CD4-positive, alpha-beta T cell treated with Interleukin-17A for 1 hour (primary cell): Measurements from ENCODE around the gene CD34.
A peak's percentile ranks its signal among the peaks of the same experiment; 100 is the strongest.

Source experiments
- DNase-seq: peaks from one replicate; pipeline ENCODE4 v3.0.0-alpha.2; 2020

The CD34 gene

DNA sequence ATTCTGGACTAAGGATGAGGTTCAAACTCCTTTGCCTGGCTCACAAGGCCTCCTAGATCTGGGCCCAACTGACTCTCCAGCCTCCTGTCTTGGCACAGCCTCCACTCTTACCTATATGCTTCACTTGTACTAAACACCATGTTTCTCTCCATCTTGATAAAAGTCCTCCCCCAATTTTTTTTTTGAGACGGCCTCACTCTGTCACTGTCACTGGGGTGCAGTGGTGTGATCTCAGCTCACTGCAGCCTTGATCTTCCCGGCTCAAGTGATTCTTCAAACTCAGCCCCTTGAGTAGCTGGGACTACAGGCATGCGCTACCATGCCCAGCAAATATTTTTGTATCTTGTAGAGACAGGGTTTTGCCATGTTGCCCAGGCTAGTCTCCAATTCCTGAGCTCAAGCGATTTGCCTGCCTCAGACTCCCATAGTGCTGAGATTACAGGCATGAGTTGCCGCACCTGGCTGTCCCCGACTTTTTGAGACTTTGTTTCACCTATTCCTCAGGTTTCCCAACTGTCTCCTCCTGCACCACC is 39.7 kb downstream of the CD34 start:
- DNase-seq, result no peak

- no peak for DNase-seq
Measured at GRCh38 chr1:207870306-207871031, 40.5 kb downstream of the CD34 start.

DNA sequence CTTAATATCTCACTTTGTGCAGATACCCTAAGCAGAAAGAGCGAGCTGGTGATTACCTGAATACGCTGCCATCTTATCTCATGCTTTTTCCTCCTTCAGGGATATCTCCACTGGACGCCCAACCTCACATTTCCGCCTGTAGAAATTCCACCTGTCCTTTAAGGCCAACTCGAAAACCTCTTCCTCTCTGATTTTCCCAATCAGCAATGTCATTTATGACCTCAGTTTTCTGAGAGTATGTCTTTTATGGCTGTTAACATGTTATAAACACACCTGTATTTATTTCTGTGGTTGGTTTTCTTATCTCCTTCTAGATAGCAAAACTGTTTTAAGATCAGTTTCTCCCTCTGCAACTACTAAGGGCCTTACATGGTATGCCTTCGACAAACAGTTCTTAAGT is 41.1 kb downstream of the CD34 start:
- DNase-seq, result no peak

GRCh38 chr1:207868774-207869721 is 41.9 kb downstream of the CD34 start:
- peak; percentile 78 for DNase-seq

DNA sequence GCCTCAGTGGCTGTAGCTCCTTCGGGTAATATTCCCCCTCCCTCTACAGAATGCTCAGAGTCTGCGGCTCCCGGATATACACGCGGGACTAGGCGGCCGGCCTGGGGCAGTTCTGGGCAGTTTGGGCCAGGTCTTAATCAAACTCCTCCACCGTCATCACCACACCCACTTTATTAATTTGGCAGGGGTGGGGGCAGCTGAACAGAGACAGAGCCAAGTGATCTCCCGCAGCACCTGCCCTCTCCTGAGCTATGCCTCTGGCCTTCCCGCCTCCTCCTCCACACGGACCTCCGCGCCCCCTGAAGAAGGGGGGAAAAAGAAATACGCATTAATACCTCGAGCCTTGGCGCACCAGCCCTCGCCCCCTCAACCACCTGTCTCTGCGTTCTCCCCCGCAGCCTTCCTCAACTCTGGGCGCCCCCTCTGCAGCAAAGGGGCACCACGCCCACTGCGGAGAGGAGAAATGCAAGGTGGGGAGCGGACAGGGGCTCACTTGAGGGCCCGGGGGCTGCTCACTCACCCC is 42.6 kb downstream of the CD34 start:
- peak; percentile 53 for DNase-seq

DNA sequence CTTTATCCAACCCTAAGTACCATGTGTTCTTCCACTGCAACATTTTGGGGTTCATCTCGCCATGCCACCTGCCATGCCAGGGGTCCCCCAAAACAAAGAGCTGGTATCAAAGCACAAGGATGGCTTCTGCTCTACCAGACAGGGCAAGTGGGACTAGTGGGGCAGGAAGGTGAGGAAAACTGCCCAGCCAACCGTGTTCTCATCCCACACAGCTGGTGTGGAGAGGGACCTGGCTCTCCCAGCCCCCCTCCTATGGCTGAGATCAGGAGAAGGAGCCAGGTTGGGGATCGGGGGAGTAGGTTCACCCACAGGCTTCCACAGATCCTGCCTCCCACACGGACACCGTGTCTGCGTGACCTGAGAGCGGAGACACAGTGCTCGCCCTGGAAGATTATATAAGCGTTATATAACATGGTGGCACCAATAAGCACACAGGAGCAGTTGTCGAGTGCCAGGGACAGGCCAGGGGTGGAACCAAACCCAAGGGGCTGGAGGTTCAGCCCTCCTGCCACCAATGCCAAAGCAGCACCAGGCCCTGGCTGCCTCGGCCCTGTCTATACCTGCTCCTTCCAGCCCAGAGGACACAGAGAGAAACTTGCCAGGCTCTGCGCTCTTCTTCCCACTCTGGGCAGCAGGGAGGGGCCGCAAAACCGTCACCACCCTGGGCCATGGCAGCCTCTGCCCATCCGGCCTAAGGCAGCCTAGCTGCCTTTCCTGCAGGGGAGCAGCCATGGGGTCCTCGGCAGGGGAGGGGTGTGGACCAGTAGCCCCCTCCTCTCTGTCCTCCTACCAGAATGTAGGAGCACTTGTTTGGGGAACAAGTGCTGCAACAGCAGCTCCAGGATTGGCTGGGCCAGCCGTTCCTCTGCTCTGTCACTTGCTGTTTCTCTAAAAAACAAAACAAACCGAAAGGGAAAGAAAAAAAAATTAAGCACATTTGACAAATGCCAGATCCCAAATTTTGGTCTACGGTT is 43.5 kb downstream of the CD34 start:
- peak; percentile 46 for DNase-seq

GRCh38 chr1:207866471-207867135 is 44.3 kb downstream of the CD34 start:
- DNase-seq, result peak; percentile 54

- peak; percentile 67 for DNase-seq
Measured at GRCh38 chr1:207863893-207864535, 46.9 kb downstream of the CD34 start.

GRCh38 chr1:207862241-207862787 is 48.6 kb downstream of the CD34 start:
- no peak for DNase-seq

GRCh38 chr1:207861442-207862177 is 49.3 kb downstream of the CD34 start:
- DNase-seq, result peak; percentile 65

DNA sequence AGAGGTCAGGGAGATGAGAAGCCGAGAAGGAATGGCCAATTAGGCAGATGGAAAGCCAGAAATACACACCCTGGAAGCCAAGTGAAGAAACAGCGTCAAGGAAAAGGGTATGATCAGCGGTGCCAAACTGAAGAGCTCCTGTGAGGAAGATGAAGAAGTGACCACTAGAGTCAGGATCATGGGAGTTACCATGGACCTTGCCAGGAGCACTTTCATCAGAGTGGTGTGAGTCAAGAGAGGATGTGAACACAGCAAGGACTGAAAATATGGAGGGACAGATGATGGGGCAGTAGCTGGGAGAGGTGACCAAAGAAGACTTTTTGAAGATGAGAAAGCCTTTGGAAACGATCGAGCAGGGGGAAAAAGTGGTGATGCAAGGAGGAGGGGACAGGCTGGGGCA is 50.4 kb downstream of the CD34 start:
- DNase-seq, result no peak

GRCh38 chr1:207858806-207859205 is 52.1 kb downstream of the CD34 start:
- DNase-seq, result no peak

DNA sequence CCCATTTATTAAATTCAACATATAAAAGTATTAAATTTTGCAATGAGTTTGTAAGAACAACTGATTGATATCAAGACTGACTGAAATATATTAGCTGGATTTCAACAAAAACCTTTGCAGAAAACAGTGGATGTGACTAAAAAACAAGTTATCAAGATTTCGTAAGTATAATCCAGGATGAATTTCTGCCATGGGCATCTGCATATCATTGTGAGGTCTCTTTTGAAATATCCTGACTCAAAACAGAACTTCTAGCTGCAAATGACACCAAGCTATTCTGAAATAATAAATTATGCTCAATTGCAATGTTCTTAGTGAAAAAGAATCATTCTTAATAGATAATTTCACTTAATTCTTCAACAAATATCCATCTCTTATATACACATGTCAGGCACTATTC is 52.6 kb downstream of the CD34 start:
- no peak for DNase-seq

- DNase-seq, result no peak
Measured at GRCh38 chr1:207857447-207857846, 53.5 kb downstream of the CD34 start.

DNA sequence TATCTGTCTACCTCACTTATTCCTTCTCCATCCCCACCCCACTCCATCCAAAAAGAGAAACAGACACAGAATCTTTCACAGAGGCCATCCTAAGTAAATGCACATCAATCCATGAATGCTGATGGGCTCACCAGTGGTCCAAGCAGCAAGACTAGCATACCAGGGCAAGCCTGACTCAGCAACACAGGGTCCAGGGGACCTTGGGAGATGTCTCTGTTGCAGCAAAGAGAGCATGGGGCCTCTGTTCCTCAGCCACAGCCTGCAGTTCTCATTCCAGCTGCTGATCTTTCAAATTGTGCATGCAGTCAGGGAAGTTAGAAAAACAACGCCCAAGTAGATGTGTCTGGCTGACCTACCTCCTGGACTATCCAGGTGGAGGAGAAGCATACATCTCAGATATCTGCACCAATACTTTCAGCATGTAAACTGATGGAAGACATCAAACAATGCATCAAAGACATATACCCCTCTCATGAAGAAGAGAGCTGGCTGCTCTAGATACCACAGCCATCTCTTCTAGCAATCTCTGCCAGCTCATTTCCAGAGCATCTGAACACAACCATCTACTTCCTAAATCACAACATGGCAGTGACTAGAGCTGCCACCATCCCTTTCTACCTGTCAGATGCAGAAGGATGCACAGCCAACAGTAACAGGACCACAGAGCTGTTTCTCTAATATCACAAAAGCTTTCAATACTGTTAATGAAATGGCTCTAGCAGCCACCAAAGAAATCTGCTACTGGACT is 54.5 kb downstream of the CD34 start:
- DNase-seq, result no peak

DNA sequence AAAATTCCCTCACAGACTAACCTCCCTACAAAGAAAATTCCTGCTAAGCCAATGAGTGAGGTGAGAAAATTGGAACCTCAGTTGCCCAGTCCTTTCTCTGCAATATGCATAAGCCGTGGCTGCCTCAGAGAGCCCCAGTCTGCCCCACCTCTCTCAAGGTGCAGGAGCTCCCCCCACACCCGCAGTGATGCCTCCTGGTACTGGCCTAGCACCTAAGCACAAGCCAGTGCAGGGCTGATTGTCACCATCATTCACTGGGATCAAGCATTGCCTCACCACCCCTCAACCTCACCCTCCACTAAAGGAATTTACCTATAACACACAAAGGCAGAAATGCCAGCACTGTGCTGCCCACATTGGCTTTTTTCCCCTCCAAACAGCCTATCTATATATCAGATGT is 56.9 kb downstream of the CD34 start:
- DNase-seq, result no peak

DNA sequence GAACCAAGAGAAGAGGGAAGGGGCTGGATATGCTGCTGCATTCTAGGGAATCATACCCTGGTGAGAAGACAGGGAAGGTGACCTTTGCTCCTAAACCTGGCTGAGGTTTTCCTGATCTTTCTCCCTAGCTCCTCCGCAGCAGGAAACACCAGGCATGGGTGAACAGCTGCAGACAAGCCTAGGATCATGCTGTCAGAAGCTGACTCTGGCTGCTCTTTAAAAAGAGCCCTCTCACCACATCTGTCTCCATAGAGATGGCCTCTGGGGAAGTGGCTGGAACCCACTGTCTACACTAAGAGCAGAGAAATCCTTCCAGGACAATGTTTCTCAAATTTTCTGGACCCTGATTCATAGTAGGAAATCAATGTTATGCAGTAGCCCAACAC is 57.6 kb downstream of the CD34 start:
- no peak for DNase-seq

- DNase-seq, result no peak
Measured at GRCh38 chr1:207852576-207853371, 58.2 kb downstream of the CD34 start.

- DNase-seq, result no peak
Measured at GRCh38 chr1:207851696-207852095, 59.2 kb downstream of the CD34 start.
